HEK293 (cell line): ENCODE measurements around the gene IRS2.

Experiments used
- HOXA7 ChIP-seq: sonication (generic); formaldehyde crosslinking; IDR thresholded peaks from 2 replicates; pipeline ENCODE4 v1.8.1; 2022; ENCODE audit warnings: missing genetic modification reagents, borderline replicate concordance
- KLF16 ChIP-seq: fragments of 450-650 bp; formaldehyde crosslinking; IDR thresholded peaks from 2 replicates; pipeline ENCODE4 v1.5.1; 2017; ENCODE audit warnings: missing biosample characterization, missing genetic modification characterization
- SP2 ChIP-seq: fragments of 450-650 bp; formaldehyde crosslinking; IDR thresholded peaks from 2 replicates; pipeline ENCODE4 v1.5.1; 2016; ENCODE audit warnings: missing biosample characterization, missing genetic modification characterization
- ZNF10 ChIP-seq: fragments of 450-650 bp; formaldehyde crosslinking; IDR thresholded peaks from 2 replicates; pipeline ENCODE4 v1.5.1; 2017; ENCODE audit warnings: missing biosample characterization, missing genetic modification characterization
- ZNF169 ChIP-seq: fragments of 450-650 bp; formaldehyde crosslinking; IDR thresholded peaks from 2 replicates; pipeline ENCODE4 v1.5.1; 2016; ENCODE audit warnings: missing biosample characterization, missing genetic modification characterization
- ZNF274 ChIP-seq, 2 experiments: fragments of 200-500 bp in 1 of 2; fragments of 450-650 bp in 1 of 2; sonication (Bioruptor generic) in 1 of 2; formaldehyde crosslinking in 1 of 2; IDR thresholded peaks; 2 replicates each; pipeline versions ENCODE4 v1.5.1 to v1.6.1; 2014 to 2016; ENCODE audit warnings: borderline replicate concordance in 1 of 2, inconsistent platforms in 1 of 2, low read length in 1 of 2, missing biosample characterization in 1 of 2, missing genetic modification characterization in 1 of 2
- ZNF530 ChIP-seq: fragments of 450-650 bp; formaldehyde crosslinking; IDR thresholded peaks from 2 replicates; pipeline ENCODE4 v1.5.1; 2016; ENCODE audit warnings: low read depth, missing biosample characterization, missing genetic modification characterization
- TF ChIP-seq, protein P1 (sequence below): fragments of 450-650 bp; formaldehyde crosslinking; IDR thresholded peaks from 2 replicates; pipeline ENCODE4 v1.5.1; 2016; ENCODE audit warnings: missing biosample characterization, missing genetic modification characterization

DNA sequence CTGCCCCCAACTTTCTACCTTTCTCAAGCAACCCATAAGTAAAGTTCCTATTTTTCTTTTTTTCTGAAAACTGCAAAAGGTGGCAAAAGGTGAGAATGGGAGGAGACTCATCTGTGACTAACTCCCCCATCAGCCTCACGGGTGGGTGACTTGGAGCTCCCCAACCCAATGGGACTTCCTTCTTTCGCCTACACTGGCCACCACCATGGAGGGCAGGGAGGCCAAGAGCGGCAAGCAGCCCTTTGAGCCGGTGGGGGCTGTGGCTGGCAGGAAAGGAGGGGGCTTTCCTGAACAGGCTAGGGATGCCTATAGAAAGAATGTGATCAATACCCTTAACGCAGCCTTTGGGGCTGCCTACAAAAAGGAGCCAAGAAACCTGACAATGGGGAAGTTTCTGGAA, 16.5 kb downstream of the IRS2 start:
- TF ChIP-seq ZNF530 (tag by site-specific recombination) (no peak), ZNF274 (IDR thresholded peaks at IDR 0.05; ENCODE audit: low read length) (no peak), ZNF274 (tag by site-specific recombination; IDR thresholded peaks at IDR 0.05; ENCODE audit: borderline replicate concordance) (no peak), ZNF10 (tag by site-specific recombination) (no peak), KLF16 (tag by site-specific recombination) (no peak), SP2 (tag by site-specific recombination) (no peak), ZNF169 (tag by site-specific recombination) (no peak), HOXA7 (CRISPR knock-in tag) (no peak)
- TF ChIP-seq, protein P1, sequence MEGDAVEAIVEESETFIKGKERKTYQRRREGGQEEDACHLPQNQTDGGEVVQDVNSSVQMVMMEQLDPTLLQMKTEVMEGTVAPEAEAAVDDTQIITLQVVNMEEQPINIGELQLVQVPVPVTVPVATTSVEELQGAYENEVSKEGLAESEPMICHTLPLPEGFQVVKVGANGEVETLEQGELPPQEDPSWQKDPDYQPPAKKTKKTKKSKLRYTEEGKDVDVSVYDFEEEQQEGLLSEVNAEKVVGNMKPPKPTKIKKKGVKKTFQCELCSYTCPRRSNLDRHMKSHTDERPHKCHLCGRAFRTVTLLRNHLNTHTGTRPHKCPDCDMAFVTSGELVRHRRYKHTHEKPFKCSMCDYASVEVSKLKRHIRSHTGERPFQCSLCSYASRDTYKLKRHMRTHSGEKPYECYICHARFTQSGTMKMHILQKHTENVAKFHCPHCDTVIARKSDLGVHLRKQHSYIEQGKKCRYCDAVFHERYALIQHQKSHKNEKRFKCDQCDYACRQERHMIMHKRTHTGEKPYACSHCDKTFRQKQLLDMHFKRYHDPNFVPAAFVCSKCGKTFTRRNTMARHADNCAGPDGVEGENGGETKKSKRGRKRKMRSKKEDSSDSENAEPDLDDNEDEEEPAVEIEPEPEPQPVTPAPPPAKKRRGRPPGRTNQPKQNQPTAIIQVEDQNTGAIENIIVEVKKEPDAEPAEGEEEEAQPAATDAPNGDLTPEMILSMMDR (tag by site-specific recombination), result no peak
